ENCODE measurements around the gene FBXO2.

FBXO2 gene

DNA sequence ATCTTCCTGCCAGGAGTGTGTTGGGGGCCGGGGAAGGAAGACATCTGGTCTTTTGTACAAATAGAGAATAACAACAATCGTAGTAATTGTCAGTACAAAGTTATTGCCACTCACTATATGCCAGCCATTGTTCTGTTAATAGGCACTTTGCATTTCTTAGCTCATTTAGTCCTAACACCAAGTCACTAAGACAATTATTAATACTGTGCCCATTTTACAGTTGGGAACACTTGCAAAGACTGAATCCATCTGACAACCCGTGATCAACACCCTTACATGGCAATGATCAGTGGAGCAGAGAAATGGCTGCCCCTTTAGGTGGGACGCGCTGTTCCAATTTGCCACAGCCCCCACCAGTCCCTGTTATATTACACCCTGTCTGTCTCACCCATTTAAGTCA lies 33.3 kb downstream of the FBXO2 start:
- H3K4me3 ChIP-seq (ENCODE audit: low read depth, low read length): no peak overlapping the region
- DNase-seq (ENCODE audit: low read depth): no peak
- TF ChIP-seq, protein P1, sequence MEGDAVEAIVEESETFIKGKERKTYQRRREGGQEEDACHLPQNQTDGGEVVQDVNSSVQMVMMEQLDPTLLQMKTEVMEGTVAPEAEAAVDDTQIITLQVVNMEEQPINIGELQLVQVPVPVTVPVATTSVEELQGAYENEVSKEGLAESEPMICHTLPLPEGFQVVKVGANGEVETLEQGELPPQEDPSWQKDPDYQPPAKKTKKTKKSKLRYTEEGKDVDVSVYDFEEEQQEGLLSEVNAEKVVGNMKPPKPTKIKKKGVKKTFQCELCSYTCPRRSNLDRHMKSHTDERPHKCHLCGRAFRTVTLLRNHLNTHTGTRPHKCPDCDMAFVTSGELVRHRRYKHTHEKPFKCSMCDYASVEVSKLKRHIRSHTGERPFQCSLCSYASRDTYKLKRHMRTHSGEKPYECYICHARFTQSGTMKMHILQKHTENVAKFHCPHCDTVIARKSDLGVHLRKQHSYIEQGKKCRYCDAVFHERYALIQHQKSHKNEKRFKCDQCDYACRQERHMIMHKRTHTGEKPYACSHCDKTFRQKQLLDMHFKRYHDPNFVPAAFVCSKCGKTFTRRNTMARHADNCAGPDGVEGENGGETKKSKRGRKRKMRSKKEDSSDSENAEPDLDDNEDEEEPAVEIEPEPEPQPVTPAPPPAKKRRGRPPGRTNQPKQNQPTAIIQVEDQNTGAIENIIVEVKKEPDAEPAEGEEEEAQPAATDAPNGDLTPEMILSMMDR (IDR thresholded peaks at IDR 0.05; ENCODE audit: low read depth, low read length, missing control alignments): no peak

DNA sequence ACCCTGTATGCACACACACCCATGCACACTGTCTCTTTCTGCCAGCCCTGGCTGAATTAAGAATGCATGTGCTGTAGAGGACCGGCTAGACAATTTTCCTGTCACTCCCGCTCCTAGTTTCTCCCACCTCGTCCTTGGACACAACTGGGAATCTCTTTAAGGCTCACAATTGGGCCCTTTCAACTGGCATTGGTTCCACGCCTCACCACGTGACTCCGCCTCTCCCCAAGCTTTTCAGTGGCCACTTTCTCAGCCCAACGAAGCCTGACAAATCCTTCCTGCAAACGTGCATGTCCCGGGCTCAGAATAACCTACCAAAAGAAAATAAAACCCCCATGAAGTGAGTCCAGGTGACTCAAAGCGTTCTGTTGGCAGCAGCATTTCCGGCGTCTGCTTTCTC lies 33.8 kb downstream of the FBXO2 start:
- no peak overlapping the region for H3K4me3 ChIP-seq (ENCODE audit: low read depth, low read length)
- DNase-seq (ENCODE audit: low read depth): no peak
- TF ChIP-seq, protein P1 (IDR thresholded peaks at IDR 0.05; ENCODE audit: low read depth, low read length, missing control alignments): no peak

DNA sequence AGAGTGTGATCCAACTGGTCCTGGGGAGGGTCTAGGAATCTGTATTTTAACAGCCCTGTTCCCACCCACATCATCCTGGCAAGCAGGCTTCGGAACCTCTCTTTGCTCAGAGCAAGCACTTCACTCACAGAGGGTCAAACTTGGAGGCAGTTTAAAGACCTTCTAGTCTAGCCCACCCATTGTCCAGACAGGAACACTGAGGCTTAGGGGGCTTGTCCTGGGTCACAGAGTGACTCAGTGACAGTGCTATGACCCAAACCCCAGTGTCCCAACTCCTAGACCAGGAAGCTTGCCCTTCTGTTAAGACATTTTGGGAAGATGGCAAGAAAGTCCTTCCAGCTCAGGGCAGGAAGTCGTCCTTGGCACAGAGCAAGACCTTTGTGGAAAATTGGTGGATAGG lies 36.5 kb downstream of the FBXO2 start:
- no peak for DNase-seq (ENCODE audit: low read depth)
- TF ChIP-seq, protein P1 (IDR thresholded peaks at IDR 0.05; ENCODE audit: low read depth, low read length, missing control alignments): no peak
- H3K4me3 ChIP-seq (ENCODE audit: low read depth, low read length): no peak overlapping the region

DNA sequence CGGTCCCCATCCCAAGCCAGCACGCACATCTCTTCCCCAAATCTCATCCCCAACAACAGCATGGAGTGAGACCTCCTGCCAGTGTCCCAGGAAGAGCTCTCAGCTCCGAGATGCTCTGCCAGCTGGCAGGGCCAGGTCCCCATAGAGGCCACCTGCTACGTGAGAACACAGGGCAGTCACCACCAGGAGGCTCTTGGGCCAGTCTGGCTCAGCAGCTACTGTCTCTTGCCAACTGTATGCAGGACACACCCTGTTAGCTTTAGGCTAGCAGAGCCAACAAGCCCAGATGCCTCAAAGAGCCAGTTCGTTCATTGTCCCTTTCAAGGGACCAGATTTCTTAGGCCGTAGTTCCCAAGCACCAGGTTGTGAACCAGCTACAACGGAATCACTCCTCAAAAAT lies 36.9 kb downstream of the FBXO2 start:
- no peak for DNase-seq (ENCODE audit: low read depth)
- no peak overlapping the region for H3K4me3 ChIP-seq (ENCODE audit: low read depth, low read length)
- TF ChIP-seq, protein P1 (IDR thresholded peaks at IDR 0.05; ENCODE audit: low read depth, low read length, missing control alignments): no peak

DNA sequence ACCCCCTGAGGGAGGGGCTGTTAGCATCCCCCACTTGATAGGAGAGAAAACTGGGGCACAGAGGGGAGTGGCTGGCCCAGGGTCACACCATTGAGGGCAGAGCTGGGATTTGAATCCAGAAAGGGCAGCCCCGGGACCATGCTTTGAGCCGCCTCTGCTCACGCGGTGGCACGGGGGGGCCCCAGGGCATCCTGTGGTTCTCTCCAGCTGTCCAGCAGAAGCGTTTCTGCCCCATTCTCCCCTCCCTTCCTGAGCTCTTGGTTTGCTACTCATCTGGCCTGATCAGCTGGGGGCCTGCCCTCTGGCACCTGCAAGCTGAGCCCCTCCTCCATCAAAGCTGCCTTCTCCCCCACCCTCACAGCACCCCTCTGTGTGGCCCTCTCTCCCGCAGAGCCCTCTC lies 37.5 kb downstream of the FBXO2 start:
- TF ChIP-seq, protein P1 (IDR thresholded peaks at IDR 0.05; ENCODE audit: low read depth, low read length, missing control alignments): no peak
- no peak overlapping the region for H3K4me3 ChIP-seq (ENCODE audit: low read depth, low read length)
- DNase-seq (ENCODE audit: low read depth): no peak

DNA sequence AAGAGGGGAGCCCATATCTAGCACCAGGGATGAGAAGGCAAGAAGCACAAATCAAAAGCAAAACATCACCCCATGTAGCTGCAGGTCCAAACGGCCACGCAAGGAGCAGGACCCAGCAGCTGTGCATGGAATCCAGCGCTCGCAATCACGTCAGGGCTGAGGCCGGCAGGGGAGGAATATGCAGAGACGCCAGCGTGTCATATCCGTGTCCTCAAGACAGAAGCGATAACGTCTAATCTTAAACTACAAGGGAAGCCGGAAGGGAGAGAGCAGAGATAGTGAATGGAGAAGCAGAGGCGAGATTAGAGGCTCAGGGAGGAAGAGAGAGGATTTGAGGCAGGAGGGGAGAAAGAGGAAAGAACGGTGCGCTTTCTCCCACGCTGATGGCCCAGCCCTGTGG lies 39.1 kb downstream of the FBXO2 start:
- DNase-seq (ENCODE audit: low read depth): no peak
- no peak overlapping the region for H3K4me3 ChIP-seq (ENCODE audit: low read depth, low read length)
- TF ChIP-seq, protein P1 (IDR thresholded peaks at IDR 0.05; ENCODE audit: low read depth, low read length, missing control alignments): no peak

DNA sequence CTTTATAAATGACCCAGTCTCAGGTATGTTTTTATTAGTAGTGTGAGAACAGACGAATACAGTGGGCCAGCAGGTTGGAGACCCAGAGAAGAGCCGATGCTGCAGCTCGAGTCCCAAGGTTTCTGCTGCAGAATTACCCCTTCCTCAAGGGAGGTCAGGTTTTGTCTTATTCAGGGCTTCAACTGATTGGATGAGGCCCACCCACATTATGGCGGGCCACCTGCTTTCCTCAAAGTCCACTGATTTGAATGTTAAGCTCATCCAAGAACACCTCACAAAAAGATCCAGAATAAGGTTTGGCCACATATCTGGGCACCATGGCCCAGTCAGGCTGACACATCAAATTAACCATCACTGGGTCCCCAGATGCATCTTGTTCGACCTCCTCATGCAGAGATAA lies 40.9 kb downstream of the FBXO2 start:
- no peak overlapping the region for H3K4me3 ChIP-seq (ENCODE audit: low read depth, low read length)
- DNase-seq (ENCODE audit: low read depth): no peak
- TF ChIP-seq, protein P1 (IDR thresholded peaks at IDR 0.05; ENCODE audit: low read depth, low read length, missing control alignments): no peak
